ENCODE data around the gene METRNL.
"Not testable (repeated sequence)": the region's sequence is repeated elsewhere in the genome, so short reads cannot be mapped to it uniquely, and the experiment has no call there.

The METRNL gene

GRCh38 chr17:83118071-83118841 lies 38.8 kb downstream of the METRNL start:
- in situ Hi-C loops (cut with MboI; ENCODE audit: low sequenced_read_pairs): no loop called here

- in situ Hi-C loops (cut with MboI; ENCODE audit: low sequenced_read_pairs): no loop called here
These were observed 40.8 kb downstream of the METRNL start for GRCh38 chr17:83119987-83120864.

GRCh38 chr17:83121473-83121872 lies 42.1 kb downstream of the METRNL start:
- in situ Hi-C loops (cut with MboI; ENCODE audit: low sequenced_read_pairs): not testable (repeated sequence)

GRCh38 chr17:83121921-83122820 lies 42.8 kb downstream of the METRNL start:
- in situ Hi-C loops (cut with MboI; ENCODE audit: low sequenced_read_pairs): no loop called here

GRCh38 chr17:83122834-83123233 lies 43.4 kb downstream of the METRNL start:
- in situ Hi-C loops (cut with MboI; ENCODE audit: low sequenced_read_pairs): no loop called here

- in situ Hi-C loops (cut with MboI; ENCODE audit: low sequenced_read_pairs): no loop called here
These were observed 44.7 kb downstream of the METRNL start for GRCh38 chr17:83123896-83124801.

GRCh38 chr17:83124871-83125514 lies 45.6 kb downstream of the METRNL start:
- in situ Hi-C loops (cut with MboI; ENCODE audit: low sequenced_read_pairs): no loop called here

GRCh38 chr17:83125515-83126274 lies 46.3 kb downstream of the METRNL start:
- in situ Hi-C loops (cut with MboI; ENCODE audit: low sequenced_read_pairs): no loop called here

- in situ Hi-C loops (cut with MboI; ENCODE audit: low sequenced_read_pairs): no loop called here
These were observed 46.9 kb downstream of the METRNL start for GRCh38 chr17:83126275-83126811.

GRCh38 chr17:83127431-83128160 lies 48.2 kb downstream of the METRNL start:
- in situ Hi-C loops (cut with MboI; ENCODE audit: low sequenced_read_pairs): no loop called here

- in situ Hi-C loops (cut with MboI; ENCODE audit: low sequenced_read_pairs): no loop called here
These were observed 49.2 kb downstream of the METRNL start for GRCh38 chr17:83128306-83129240.

GRCh38 chr17:83129676-83130075 lies 50.3 kb downstream of the METRNL start:
- in situ Hi-C loops (cut with MboI; ENCODE audit: low sequenced_read_pairs): no loop called here

- in situ Hi-C loops (cut with MboI; ENCODE audit: low sequenced_read_pairs): no loop called here
These were observed 52.1 kb downstream of the METRNL start for GRCh38 chr17:83131401-83132011.

GRCh38 chr17:83132251-83133081 lies 53.1 kb downstream of the METRNL start:
- in situ Hi-C loops (cut with MboI; ENCODE audit: low sequenced_read_pairs): no loop called here
